Measurements from ENCODE around the gene MUC2. TPM values are rescaled to one million over a fixed set of nuclear protein-coding genes. Genes with fewer than 3 reads are reported as not detected.

Gene MUC2
- total RNA-seq, 2 experiments from 2014 or later = not detected

DNA sequence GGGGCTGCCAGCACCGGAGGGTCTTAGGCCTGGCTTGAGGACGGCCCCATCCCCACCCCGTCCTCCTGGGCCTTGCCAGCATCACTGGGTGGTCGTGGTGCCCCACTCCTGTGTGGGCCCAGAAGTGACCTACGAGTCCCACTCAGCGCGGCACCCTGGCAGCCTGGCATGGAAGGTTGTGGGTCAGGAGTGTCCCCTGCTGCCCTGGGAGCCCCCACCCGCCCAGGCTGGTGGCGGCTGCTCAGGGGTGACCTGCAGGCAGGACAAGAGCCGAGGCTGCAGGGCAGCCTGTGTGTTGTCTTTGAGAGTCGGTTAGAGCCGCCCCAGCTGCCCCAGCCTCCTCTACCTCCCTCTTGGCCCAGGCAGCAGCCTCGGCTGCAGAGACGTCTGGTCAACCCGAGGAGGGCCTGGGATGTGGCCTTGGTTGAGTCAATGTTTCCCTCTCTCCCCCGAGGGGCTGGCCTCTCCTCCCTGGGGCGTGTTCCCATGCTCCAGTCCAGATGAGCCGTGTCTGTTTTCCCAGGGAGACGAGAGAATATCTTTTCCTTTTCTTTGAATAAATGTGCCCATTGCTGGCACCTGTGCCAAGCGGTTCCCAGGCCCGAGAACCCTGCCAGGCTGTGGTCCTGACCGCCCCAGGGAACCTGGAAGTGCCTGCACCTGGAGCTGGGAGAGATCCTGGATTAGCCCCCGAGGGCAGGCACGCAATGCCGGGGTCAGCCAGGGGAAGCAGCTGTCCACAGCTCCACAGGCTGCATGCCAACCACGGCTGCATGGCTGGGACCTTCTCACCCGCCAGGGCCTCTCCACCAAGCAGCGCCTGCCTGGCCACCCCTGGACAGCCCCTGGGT, 47.4 kb downstream of the MUC2 start:
- no peak overlapping the region for H3K27ac Mint-ChIP-seq
- CTCF ChIA-PET = no interaction called here
- H3K4me3 Mint-ChIP-seq = no peak overlapping the region
- H3K9me3 Mint-ChIP-seq = peaks cover 9% of the 10 kb centered on the region
- POLR2A ChIA-PET = no interaction called here
- H3K36me3 Mint-ChIP-seq (ENCODE audit: low read depth) = peaks cover 3% of the 10 kb centered on the region
- H3K4me1 Mint-ChIP-seq = no peaks in the 10 kb centered on the region
- no peaks in the 10 kb centered on the region for H3K27me3 Mint-ChIP-seq
- no peak for DNase-seq

DNA sequence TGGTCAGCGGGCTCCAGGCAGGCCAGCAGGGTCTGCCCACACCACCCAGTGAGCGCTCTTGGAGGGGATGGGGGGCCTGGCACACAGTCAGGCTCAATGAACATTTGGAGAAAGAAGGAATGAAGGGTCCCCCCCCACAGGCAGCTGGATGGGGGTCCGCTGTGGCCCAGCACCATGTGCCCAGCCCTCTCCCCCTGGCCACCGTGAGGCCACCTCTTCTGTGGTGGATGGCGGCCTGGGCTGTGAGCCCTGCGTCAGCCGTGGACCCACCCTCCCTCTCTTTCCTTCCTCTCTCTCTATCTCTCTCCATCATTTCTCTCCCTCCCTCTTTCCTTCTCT, 48.0 kb downstream of the MUC2 start:
- POLR2A ChIA-PET = no interaction called here
- no peak for DNase-seq

DNA sequence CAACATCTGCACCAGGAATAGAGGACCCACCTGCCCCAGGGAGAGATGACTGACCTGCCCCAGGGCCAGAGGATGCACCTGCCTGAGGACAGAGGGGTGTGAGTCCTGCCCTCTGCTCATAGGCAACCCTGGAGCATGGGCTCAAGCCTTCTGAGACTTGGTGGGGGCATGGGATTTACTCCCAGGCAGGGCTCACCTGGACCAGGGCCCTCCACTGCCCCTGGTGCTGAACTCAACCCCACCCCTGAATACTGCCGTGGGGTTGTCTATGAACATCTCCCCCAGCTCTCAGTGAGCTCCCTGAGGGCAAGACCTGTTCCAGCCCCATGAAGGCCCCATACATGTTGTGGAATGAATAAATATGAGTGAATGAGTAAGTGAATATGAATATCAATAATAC, 49.3 kb downstream of the MUC2 start:
- DNase-seq = no peak
- H3K27me3 Mint-ChIP-seq = no peaks in the 10 kb centered on the region
- ChIA-PET POLR2A (no interaction called here), CTCF (no interaction called here)
- no peak overlapping the region for H3K27ac Mint-ChIP-seq
- H3K36me3 Mint-ChIP-seq (ENCODE audit: low read depth) = peaks cover 3% of the 10 kb centered on the region
- no peak overlapping the region for H3K4me3 Mint-ChIP-seq
- H3K9me3 Mint-ChIP-seq = peaks cover 9% of the 10 kb centered on the region
- no peaks in the 10 kb centered on the region for H3K4me1 Mint-ChIP-seq

More for the DNA sequence above, 48.0 kb downstream of the MUC2 start:
- Mint-ChIP-seq H3K9me3 (peaks cover 9% of the 10 kb centered on the region), H3K4me3 (no peak overlapping the region), H3K27me3 (no peaks in the 10 kb centered on the region), H3K27ac (no peak overlapping the region), H3K4me1 (no peaks in the 10 kb centered on the region), H3K36me3 (ENCODE audit: low read depth) (peaks cover 3% of the 10 kb centered on the region)
- CTCF ChIA-PET = no interaction called here

Other genes starting within 250 kb of the MUC2 start
- 10 to 100 TPM; 12.7 to 13.7 TPM for gene CRACR2B, start 247.0 kb upstream of the MUC2 start, total RNA-seq
- 10 to 100 TPM; 28.0 to 28.6 TPM for gene CD151, start 241.9 kb upstream of the MUC2 start, total RNA-seq
- 10 to 100 TPM; 59.3 to 61.5 TPM for gene POLR2L, start 232.3 kb upstream of the MUC2 start, total RNA-seq
- gene TSPAN4, start 232.0 kb upstream of the MUC2 start, total RNA-seq = 1 to 10 TPM; 4.4 to 4.5 TPM
- 10 to 100 TPM; 38.2 to 39.2 TPM for gene CHID1, start 164.1 kb upstream of the MUC2 start, total RNA-seq
- 10 to 100 TPM; 50.5 to 51.1 TPM for gene AP2A2, start 149.0 kb upstream of the MUC2 start, total RNA-seq
- gene MUC6, start 38.2 kb upstream of the MUC2 start, total RNA-seq = not detected
- not detected for gene MUC5AC, start 83.1 kb downstream of the MUC2 start, total RNA-seq
- not detected for gene MUC5B, start 148.2 kb downstream of the MUC2 start, total RNA-seq
- 10 to 100 TPM; 33.9 to 36.8 TPM for gene TOLLIP, start 234.8 kb downstream of the MUC2 start, total RNA-seq